ENCODE measurements around the gene LRRC2.
"Not testable (repeated sequence)": the region's sequence is repeated elsewhere in the genome, so short reads cannot be mapped to it uniquely, and the experiment has no call there.

Gene LRRC2

GRCh38 chr3:46537779-46538178 is 28.3 kb downstream of the LRRC2 start:
- no peak overlapping the region for H3K4me3 ChIP-seq (ENCODE audit: low read length)
- no peaks in the 10 kb centered on the region for H3K27me3 ChIP-seq (ENCODE audit: control insufficient read depth, insufficient read depth, low read length)
- H3K36me3 ChIP-seq (ENCODE audit: insufficient read depth, low read length) = peaks cover 7% of the 10 kb centered on the region
- no peak overlapping the region for H3K4me2 ChIP-seq (ENCODE audit: low read length)
- no peak overlapping the region for H3K9ac ChIP-seq (ENCODE audit: low read depth, low read length)
- H3K9me3 ChIP-seq (replicated peaks; ENCODE audit: low read length) = no peaks in the 10 kb centered on the region
- peaks cover 34% of the 10 kb centered on the region for H3K4me1 ChIP-seq (ENCODE audit: control insufficient read depth, insufficient read depth, low read length)

- Histone ChIP-seq H3K27me3 (ENCODE audit: control insufficient read depth, insufficient read depth, low read length) (no peaks in the 10 kb centered on the region), H3K36me3 (ENCODE audit: insufficient read depth, low read length) (peaks cover 7% of the 10 kb centered on the region), H3K4me2 (ENCODE audit: low read length) (no peak overlapping the region), H3K4me1 (ENCODE audit: control insufficient read depth, insufficient read depth, low read length) (peaks cover 30% of the 10 kb centered on the region), H3K9ac (ENCODE audit: low read depth, low read length) (no peak overlapping the region), H3K4me3 (ENCODE audit: low read length) (no peak overlapping the region), H3K9me3 (replicated peaks; ENCODE audit: low read length) (no peaks in the 10 kb centered on the region)
Measured at GRCh38 chr3:46537316-46537715, 28.8 kb downstream of the LRRC2 start.

- H3K9me3 ChIP-seq (replicated peaks; ENCODE audit: low read length) = no peaks in the 10 kb centered on the region
Measured at GRCh38 chr3:46536758-46537157, 29.3 kb downstream of the LRRC2 start.

GRCh38 chr3:46535746-46536145 is 30.4 kb downstream of the LRRC2 start:
- Histone ChIP-seq H3K4me2 (ENCODE audit: low read length) (no peak overlapping the region), H3K4me1 (ENCODE audit: control insufficient read depth, insufficient read depth, low read length) (peaks cover 24% of the 10 kb centered on the region), H3K4me3 (ENCODE audit: low read length) (no peak overlapping the region), H3K9me3 (replicated peaks; ENCODE audit: low read length) (no peaks in the 10 kb centered on the region), H3K27me3 (ENCODE audit: control insufficient read depth, insufficient read depth, low read length) (no peaks in the 10 kb centered on the region), H3K9ac (ENCODE audit: low read depth, low read length) (no peak overlapping the region), H3K36me3 (ENCODE audit: insufficient read depth, low read length) (peaks cover 7% of the 10 kb centered on the region)

More at GRCh38 chr3:46536758-46537157, 29.3 kb downstream of the LRRC2 start:
- Histone ChIP-seq H3K27me3 (ENCODE audit: control insufficient read depth, insufficient read depth, low read length) (no peaks in the 10 kb centered on the region), H3K4me3 (ENCODE audit: low read length) (no peak overlapping the region), H3K4me2 (ENCODE audit: low read length) (no peak overlapping the region), H3K9ac (ENCODE audit: low read depth, low read length) (no peak overlapping the region), H3K4me1 (ENCODE audit: control insufficient read depth, insufficient read depth, low read length) (peaks cover 24% of the 10 kb centered on the region), H3K36me3 (ENCODE audit: insufficient read depth, low read length) (peaks cover 7% of the 10 kb centered on the region)

GRCh38 chr3:46533091-46533490 is 33.0 kb downstream of the LRRC2 start:
- no peaks in the 10 kb centered on the region for H3K9me3 ChIP-seq (replicated peaks; ENCODE audit: low read length)

GRCh38 chr3:46527239-46527638 is 38.9 kb downstream of the LRRC2 start:
- Histone ChIP-seq H3K9ac (ENCODE audit: low read depth, low read length) (no peak overlapping the region), H3K4me1 (ENCODE audit: control insufficient read depth, insufficient read depth, low read length) (no peaks in the 10 kb centered on the region), H3K36me3 (ENCODE audit: insufficient read depth, low read length) (peaks cover 23% of the 10 kb centered on the region), H3K4me2 (ENCODE audit: low read length) (no peak overlapping the region), H3K9me3 (replicated peaks; ENCODE audit: low read length) (no peaks in the 10 kb centered on the region), H3K27me3 (ENCODE audit: control insufficient read depth, insufficient read depth, low read length) (no peaks in the 10 kb centered on the region), H3K4me3 (ENCODE audit: low read length) (no peak overlapping the region)

More at GRCh38 chr3:46533091-46533490, 33.0 kb downstream of the LRRC2 start:
- Histone ChIP-seq H3K4me3 (ENCODE audit: low read length) (no peak overlapping the region), H3K4me1 (ENCODE audit: control insufficient read depth, insufficient read depth, low read length) (peaks cover 6% of the 10 kb centered on the region), H3K4me2 (ENCODE audit: low read length) (no peak overlapping the region), H3K27me3 (ENCODE audit: control insufficient read depth, insufficient read depth, low read length) (no peaks in the 10 kb centered on the region), H3K9ac (ENCODE audit: low read depth, low read length) (no peak overlapping the region), H3K36me3 (ENCODE audit: insufficient read depth, low read length) (peaks cover 11% of the 10 kb centered on the region)

- Histone ChIP-seq H3K9me3 (replicated peaks; ENCODE audit: low read length) (no peaks in the 10 kb centered on the region), H3K4me3 (ENCODE audit: low read length) (no peak overlapping the region), H3K36me3 (ENCODE audit: insufficient read depth, low read length) (peaks cover 24% of the 10 kb centered on the region), H3K4me2 (ENCODE audit: low read length) (no peak overlapping the region), H3K9ac (ENCODE audit: low read depth, low read length) (no peak overlapping the region), H3K27me3 (ENCODE audit: control insufficient read depth, insufficient read depth, low read length) (no peaks in the 10 kb centered on the region), H3K4me1 (ENCODE audit: control insufficient read depth, insufficient read depth, low read length) (no peaks in the 10 kb centered on the region)
Measured at GRCh38 chr3:46524832-46525231, 41.3 kb downstream of the LRRC2 start.

- no peaks in the 10 kb centered on the region for H3K9me3 ChIP-seq (replicated peaks; ENCODE audit: low read length)
- no peaks in the 10 kb centered on the region for H3K27me3 ChIP-seq (ENCODE audit: control insufficient read depth, insufficient read depth, low read length)
- H3K4me3 ChIP-seq (ENCODE audit: low read length) = no peak overlapping the region
- no peak overlapping the region for H3K4me2 ChIP-seq (ENCODE audit: low read length)
- no peaks in the 10 kb centered on the region for H3K4me1 ChIP-seq (ENCODE audit: control insufficient read depth, insufficient read depth, low read length)
- H3K36me3 ChIP-seq (ENCODE audit: insufficient read depth, low read length) = peaks cover 21% of the 10 kb centered on the region
- no peak overlapping the region for H3K9ac ChIP-seq (ENCODE audit: low read depth, low read length)
Measured at GRCh38 chr3:46524008-46524407, 42.1 kb downstream of the LRRC2 start.

GRCh38 chr3:46523556-46523955 is 42.5 kb downstream of the LRRC2 start:
- no peak overlapping the region for H3K9ac ChIP-seq (ENCODE audit: low read depth, low read length)
- peaks cover 21% of the 10 kb centered on the region for H3K36me3 ChIP-seq (ENCODE audit: insufficient read depth, low read length)
- no peak overlapping the region for H3K4me2 ChIP-seq (ENCODE audit: low read length)
- no peaks in the 10 kb centered on the region for H3K27me3 ChIP-seq (ENCODE audit: control insufficient read depth, insufficient read depth, low read length)
- no peak overlapping the region for H3K4me3 ChIP-seq (ENCODE audit: low read length)
- no peaks in the 10 kb centered on the region for H3K4me1 ChIP-seq (ENCODE audit: control insufficient read depth, insufficient read depth, low read length)
- H3K9me3 ChIP-seq (replicated peaks; ENCODE audit: low read length) = no peaks in the 10 kb centered on the region

- not testable (repeated sequence) for H3K9me3 ChIP-seq (replicated peaks; ENCODE audit: low read length); H3K4me1 ChIP-seq (ENCODE audit: control insufficient read depth, insufficient read depth, low read length); H3K4me3 ChIP-seq (ENCODE audit: low read length); H3K4me2 ChIP-seq (ENCODE audit: low read length); H3K27me3 ChIP-seq (ENCODE audit: control insufficient read depth, insufficient read depth, low read length); H3K9ac ChIP-seq (ENCODE audit: low read depth, low read length)
- peaks cover 16% of the 10 kb centered on the region for H3K36me3 ChIP-seq (ENCODE audit: insufficient read depth, low read length)
Measured at GRCh38 chr3:46522201-46522600, 43.9 kb downstream of the LRRC2 start.

- Histone ChIP-seq H3K9me3 (replicated peaks; ENCODE audit: low read length) (no peaks in the 10 kb centered on the region), H3K4me2 (ENCODE audit: low read length) (no peak overlapping the region), H3K4me1 (ENCODE audit: control insufficient read depth, insufficient read depth, low read length) (peaks cover 16% of the 10 kb centered on the region), H3K4me3 (ENCODE audit: low read length) (no peak overlapping the region), H3K36me3 (ENCODE audit: insufficient read depth, low read length) (peaks cover 7% of the 10 kb centered on the region), H3K9ac (ENCODE audit: low read depth, low read length) (no peak overlapping the region), H3K27me3 (ENCODE audit: control insufficient read depth, insufficient read depth, low read length) (no peaks in the 10 kb centered on the region)
Measured at GRCh38 chr3:46521096-46521495, 45.0 kb downstream of the LRRC2 start.

- no peaks in the 10 kb centered on the region for H3K27me3 ChIP-seq (ENCODE audit: control insufficient read depth, insufficient read depth, low read length)
- H3K4me3 ChIP-seq (ENCODE audit: low read length) = no peak overlapping the region
- no peak overlapping the region for H3K9ac ChIP-seq (ENCODE audit: low read depth, low read length)
Measured at GRCh38 chr3:46520531-46520930, 45.6 kb downstream of the LRRC2 start.

More at GRCh38 chr3:46520531-46520930, 45.6 kb downstream of the LRRC2 start:
- Histone ChIP-seq H3K4me1 (ENCODE audit: control insufficient read depth, insufficient read depth, low read length) (peaks cover 16% of the 10 kb centered on the region), H3K4me2 (ENCODE audit: low read length) (no peak overlapping the region), H3K36me3 (ENCODE audit: insufficient read depth, low read length) (peaks cover 6% of the 10 kb centered on the region), H3K9me3 (replicated peaks; ENCODE audit: low read length) (no peaks in the 10 kb centered on the region)

Measured in skeletal muscle satellite cell (primary cell).